Neural cell (in vitro differentiated cells): ENCODE data around the gene NTRK2.

ENCODE experiments used
- CTCF ChIP-seq: fragments of 450-650 bp; IDR thresholded peaks from 2 replicates; pipeline ENCODE4 v1.5.1; 2014; ENCODE audit warnings: antibody characterized with exemption, mild to moderate bottlenecking, moderate library complexity; ENCODE audit not compliant: poor library complexity, severe bottlenecking
- EP300 ChIP-seq: fragments of 450-650 bp; conservative IDR thresholded peaks from 2 replicates; pipeline ENCODE4 v1.6.1; 2014; ENCODE audit warnings: antibody characterized with exemption, mild to moderate bottlenecking, moderate library complexity; ENCODE audit not compliant: poor library complexity, severe bottlenecking
- EZH2 ChIP-seq: fragments of 200-600, 300-800 bp; shearing (Covaris generic), sonication (generic); IDR thresholded peaks from 2 replicates; pipeline ENCODE4 v1.6.1; 2014; ENCODE audit warnings: antibody characterized with exemption, low read length, borderline replicate concordance, mild to moderate bottlenecking; ENCODE audit not compliant: insufficient read depth, poor library complexity, severe bottlenecking
- POLR2AphosphoS5 ChIP-seq: IDR thresholded peaks from 2 replicates; pipeline ENCODE4 v1.6.1; 2012
- REST ChIP-seq: IDR thresholded peaks from 2 replicates; pipeline ENCODE4 v1.6.1; 2012; ENCODE audit warnings: borderline replicate concordance

GRCh38 chr9:84701801-84702200, 32.3 kb downstream of the NTRK2 start:
- TF ChIP-seq CTCF = no peak
- TF ChIP-seq POLR2AphosphoS5 = no peak
- TF ChIP-seq REST = no peak
- no peak for TF ChIP-seq EZH2
- TF ChIP-seq EP300 = no peak
